ENCODE data around the gene MCEMP1. TPM values are rescaled to one million over a fixed set of nuclear protein-coding genes. Genes with fewer than 3 reads are reported as not detected.

MCEMP1 gene
- total RNA-seq, 1 experiment from 2014 or later = not detected

DNA sequence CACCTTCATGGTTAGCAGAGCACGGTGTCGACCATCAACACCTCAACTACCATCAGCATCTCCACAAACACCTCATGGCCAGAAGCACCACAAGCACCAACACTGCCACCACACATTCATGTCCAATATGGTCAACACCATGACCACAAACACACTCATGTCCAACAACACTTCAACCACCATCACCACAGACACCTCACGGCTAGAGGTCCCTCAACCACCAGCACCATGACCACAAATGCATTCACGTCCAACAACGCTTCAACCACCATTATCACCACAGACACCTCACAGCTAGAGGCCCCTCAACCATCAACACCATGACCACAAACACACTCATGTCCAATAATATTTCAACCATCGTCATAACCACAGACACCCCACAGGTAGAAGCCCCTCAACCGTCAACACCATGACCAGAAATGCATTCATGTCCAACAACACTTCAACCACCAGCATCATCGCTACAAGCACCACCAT is 13.9 kb downstream of the MCEMP1 start:
- Histone ChIP-seq H3K36me3 (replicated peaks; ENCODE audit: control insufficient read depth, insufficient read depth, low read length) (no peaks in the 10 kb centered on the region), H3K4me3 (ENCODE audit: insufficient read depth, low read depth, low read length) (no peak overlapping the region), H3K27me3 (ENCODE audit: control insufficient read depth, insufficient read depth, low read length) (no peaks in the 10 kb centered on the region)
- DNase-seq = no peak

- Histone ChIP-seq H3K4me3 (ENCODE audit: insufficient read depth, low read depth, low read length) (no peak overlapping the region), H3K27me3 (ENCODE audit: control insufficient read depth, insufficient read depth, low read length) (no peaks in the 10 kb centered on the region), H3K36me3 (replicated peaks; ENCODE audit: control insufficient read depth, insufficient read depth, low read length) (no peaks in the 10 kb centered on the region)
- no peak for DNase-seq
Observed at GRCh38 chr19:7691497-7691896, 14.6 kb downstream of the MCEMP1 start.

DNA sequence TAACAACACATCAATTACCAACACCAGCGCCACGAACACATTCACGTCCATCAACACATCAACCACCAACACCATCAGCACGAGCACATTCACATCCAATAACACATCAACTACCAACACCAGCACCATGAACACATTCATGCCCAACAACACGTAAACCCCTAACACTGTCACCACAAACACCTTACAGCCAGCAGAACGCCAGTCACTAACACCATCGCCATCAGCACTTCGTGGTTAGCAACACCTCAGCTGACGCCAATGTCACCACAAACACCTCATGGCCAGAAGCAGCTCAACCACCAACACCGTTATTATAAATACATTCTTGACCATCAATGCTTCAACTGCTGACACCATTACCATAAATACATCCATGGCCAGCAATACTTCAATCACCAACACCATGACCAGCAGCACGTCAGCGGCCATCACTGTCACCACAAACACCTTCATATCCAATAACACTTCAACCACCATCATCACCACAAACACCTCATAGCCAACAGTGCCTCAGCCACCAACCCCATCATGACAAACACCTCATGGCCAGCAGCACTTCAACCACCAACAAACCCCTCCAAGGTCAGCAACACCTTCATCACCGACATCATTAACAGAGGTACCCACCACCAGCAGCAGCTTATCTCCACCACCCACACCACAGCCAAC is 15.7 kb downstream of the MCEMP1 start:
- no peaks in the 10 kb centered on the region; the same call in 1 of the 2 replicates for H3K27me3 ChIP-seq (ENCODE audit: control insufficient read depth, insufficient read depth, low read length)
- H3K4me3 ChIP-seq (ENCODE audit: insufficient read depth, low read depth, low read length) = no peak overlapping the region
- no peak for DNase-seq
- no peaks in the 10 kb centered on the region for H3K36me3 ChIP-seq (replicated peaks; ENCODE audit: control insufficient read depth, insufficient read depth, low read length)

GRCh38 chr19:7694499-7694898 is 17.6 kb downstream of the MCEMP1 start:
- peaks cover 4% of the 10 kb centered on the region; the same call in 1 of the 2 replicates for H3K27me3 ChIP-seq (ENCODE audit: control insufficient read depth, insufficient read depth, low read length)
- DNase-seq = no peak
- no peak overlapping the region for H3K4me3 ChIP-seq (ENCODE audit: insufficient read depth, low read depth, low read length)

DNA sequence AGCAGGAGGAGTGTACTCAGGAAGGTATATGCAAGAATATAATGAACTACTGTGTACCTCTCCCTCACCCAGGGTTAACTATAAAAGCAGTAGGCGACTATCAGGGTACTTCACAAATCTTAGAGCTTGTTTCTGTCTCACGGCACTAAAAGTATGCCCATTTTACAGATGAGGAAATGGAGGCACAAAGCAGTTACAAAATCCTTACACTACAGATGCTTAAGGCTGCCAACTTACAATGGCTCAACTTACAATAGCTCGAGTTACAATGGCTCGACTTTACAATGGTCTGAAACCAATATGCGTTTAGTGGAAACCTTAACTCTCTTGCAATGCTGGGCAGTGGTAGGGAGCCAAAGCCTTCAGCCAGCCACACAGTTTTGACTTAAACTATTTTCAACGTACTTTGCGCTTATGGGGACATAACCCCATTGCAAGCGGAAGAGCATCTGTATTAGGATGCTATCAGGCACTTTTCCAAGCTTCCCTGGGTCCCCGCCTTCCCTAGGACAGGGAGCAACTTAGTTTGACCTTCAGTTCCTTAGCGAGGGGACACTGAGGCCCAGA is 20.9 kb downstream of the MCEMP1 start:
- Histone ChIP-seq H3K36me3 (replicated peaks; ENCODE audit: control insufficient read depth, insufficient read depth, low read length) (no peaks in the 10 kb centered on the region), H3K27me3 (ENCODE audit: control insufficient read depth, insufficient read depth, low read length) (peaks cover 4% of the 10 kb centered on the region), H3K4me3 (ENCODE audit: insufficient read depth, low read depth, low read length) (no peak overlapping the region)
- DNase-seq = no peak

More at GRCh38 chr19:7694499-7694898, 17.6 kb downstream of the MCEMP1 start:
- H3K36me3 ChIP-seq (replicated peaks; ENCODE audit: control insufficient read depth, insufficient read depth, low read length) = no peaks in the 10 kb centered on the region

GRCh38 chr19:7698583-7698982 is 21.7 kb downstream of the MCEMP1 start:
- H3K4me3 ChIP-seq (ENCODE audit: insufficient read depth, low read depth, low read length) = no peak overlapping the region
- H3K27me3 ChIP-seq (ENCODE audit: control insufficient read depth, insufficient read depth, low read length) = peaks cover 4% of the 10 kb centered on the region
- H3K36me3 ChIP-seq (replicated peaks; ENCODE audit: control insufficient read depth, insufficient read depth, low read length) = no peaks in the 10 kb centered on the region
- DNase-seq = no peak

DNA sequence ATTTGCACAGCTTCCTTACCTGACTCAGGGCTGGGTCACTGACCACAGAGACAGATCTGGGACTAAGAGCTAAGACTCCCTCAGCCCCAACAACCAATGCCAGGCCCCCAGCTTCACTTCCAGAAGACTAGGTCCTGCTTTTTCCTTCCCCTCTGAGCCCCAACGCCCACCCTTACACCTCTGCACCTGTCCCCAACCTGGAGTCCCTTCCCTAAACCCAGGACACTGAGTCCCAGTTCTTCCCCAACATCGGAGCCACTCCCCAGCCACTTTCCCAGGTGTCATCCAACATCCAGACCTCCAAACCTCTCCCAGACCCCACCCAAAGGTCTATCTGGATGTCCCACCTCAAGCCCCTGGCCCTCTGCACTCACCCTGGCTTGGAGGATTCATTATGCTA is 22.1 kb downstream of the MCEMP1 start:
- Histone ChIP-seq H3K36me3 (replicated peaks; ENCODE audit: control insufficient read depth, insufficient read depth, low read length) (no peaks in the 10 kb centered on the region), H3K4me3 (ENCODE audit: insufficient read depth, low read depth, low read length) (no peak overlapping the region), H3K27me3 (ENCODE audit: control insufficient read depth, insufficient read depth, low read length) (peaks cover 4% of the 10 kb centered on the region)
- DNase-seq = no peak

DNA sequence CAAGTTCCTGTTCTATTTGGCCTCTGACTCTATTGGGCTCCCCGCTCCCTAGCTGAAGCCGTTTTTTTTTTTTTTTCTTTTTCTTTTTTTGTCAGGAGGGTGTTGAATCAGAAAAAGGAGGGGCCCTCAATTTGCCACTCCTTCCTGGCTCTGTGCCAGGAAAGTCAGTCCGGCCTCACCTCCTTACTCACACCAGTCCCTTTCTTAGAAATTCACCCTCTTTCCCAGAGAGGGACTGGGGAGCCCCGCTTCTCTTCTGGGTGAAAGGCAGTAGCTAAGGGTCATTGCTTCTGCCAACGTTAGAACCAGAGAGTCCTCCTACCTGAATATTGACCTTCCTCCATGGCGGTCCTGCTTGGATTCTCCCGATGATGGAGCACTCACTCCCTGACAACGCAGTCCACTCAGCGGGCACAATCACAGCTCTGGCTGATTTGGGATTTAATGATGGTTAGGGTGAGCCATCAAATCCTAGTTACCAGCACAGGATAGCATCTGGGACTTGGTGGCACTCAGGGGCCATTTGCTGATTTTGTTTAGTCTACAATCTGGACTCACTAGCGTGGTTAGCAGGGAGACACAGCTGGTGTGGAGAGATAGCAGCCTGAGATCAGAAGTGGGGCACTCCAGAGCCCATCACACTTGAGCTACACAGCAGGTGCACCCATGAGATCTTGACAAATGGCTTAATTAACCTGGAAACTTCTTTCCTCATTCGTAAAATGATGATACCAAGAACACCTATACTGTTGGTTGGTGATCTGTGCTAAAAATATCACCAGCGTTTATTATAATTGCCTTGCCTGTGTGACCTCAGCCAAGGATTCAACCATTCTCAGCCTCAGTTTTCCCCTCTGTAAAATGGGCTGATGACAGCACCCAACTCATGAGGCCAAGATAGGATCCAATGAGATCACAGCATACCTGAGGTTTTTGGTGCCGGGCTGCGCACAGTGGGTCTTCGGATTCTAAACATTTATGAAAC is 22.8 kb downstream of the MCEMP1 start:
- DNase-seq = peak; percentile 32

DNA sequence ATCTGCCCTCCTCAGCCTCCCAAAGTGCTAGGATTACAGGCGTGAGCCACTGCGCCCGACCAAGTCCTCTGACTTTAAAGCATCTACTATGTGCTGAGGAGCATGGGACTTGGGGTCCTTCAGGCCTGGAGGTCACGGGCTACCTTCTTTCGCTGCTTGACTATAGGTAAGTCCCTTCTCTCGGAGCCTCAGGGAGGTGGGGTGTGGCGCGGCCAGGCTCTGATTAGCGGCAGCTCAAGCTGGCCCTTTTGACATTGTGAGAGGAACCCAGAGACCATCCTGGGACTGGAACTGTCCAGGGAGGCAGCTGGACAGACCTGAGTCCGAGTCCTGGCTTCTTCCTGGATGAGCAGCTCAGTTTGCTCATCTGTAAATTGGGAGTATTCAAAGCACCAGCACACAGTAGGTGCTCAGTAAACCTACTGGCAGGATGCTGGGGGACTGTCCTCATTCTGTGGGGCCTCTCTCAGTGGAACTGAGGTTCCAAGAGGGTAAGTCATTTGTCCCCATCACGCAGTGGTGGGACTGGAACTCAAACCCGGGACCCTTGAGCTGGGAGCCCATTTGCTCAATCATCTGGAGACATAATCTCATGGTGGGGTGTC is 24.3 kb downstream of the MCEMP1 start:
- Histone ChIP-seq H3K36me3 (replicated peaks; ENCODE audit: control insufficient read depth, insufficient read depth, low read length) (no peaks in the 10 kb centered on the region), H3K27me3 (ENCODE audit: control insufficient read depth, insufficient read depth, low read length) (peaks cover 4% of the 10 kb centered on the region), H3K4me3 (ENCODE audit: insufficient read depth, low read depth, low read length) (no peak overlapping the region)
- DNase-seq = peak; percentile 7

More for the DNA sequence above, 22.8 kb downstream of the MCEMP1 start:
- Histone ChIP-seq H3K36me3 (replicated peaks; ENCODE audit: control insufficient read depth, insufficient read depth, low read length) (no peaks in the 10 kb centered on the region), H3K27me3 (ENCODE audit: control insufficient read depth, insufficient read depth, low read length) (peaks cover 4% of the 10 kb centered on the region), H3K4me3 (ENCODE audit: insufficient read depth, low read depth, low read length) (no peak overlapping the region)

DNA sequence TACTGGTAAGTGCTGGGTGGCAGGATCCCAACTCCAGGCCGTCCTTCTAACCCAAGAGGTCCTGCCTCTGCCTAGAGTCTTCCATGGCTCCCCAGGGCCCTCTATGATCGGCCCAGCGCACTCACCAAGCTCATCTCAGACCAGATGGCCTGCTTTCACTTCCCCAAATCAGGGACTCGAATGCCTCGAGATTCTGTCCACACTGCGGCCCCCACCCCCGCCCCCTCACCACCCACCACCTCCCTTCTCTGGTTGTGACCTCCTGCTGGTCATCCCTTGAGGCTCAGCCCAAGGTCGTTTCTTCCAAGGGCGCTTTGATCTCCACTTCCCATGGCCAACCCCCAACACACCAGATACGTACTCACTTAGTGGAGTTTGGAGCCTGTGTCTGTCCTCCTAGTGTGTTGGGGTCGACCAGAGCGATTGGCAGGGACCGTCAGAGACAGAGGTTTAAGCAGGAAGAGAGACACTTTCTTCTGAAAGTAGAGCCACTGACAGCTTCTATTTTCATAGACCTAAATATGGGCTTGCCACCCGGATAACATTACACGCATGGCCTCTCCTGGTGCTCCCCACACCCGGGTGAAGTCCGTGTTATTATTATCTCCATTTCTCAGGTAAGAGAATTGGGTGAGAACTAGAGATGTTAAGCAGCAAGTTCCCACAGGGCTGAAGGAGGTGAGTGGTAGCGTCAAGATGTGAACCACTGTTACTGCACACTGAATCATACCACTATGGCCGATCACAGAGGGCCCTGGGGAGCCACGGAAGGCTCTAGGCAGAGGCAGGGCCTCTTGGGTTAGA is 25.0 kb downstream of the MCEMP1 start, which contains the start of gene FCER2:
Gene FCER2, minus strand, starts transcription at position 478 of the 804 bp plus-strand sequence. CDS start 2,371 bp downstream, outside the sequence.
- H3K4me3 ChIP-seq (ENCODE audit: insufficient read depth, low read depth, low read length) = no peak within 1 kb of the TSS
- H3K27me3 ChIP-seq (ENCODE audit: control insufficient read depth, insufficient read depth, low read length) = peaks cover 4% of the 10 kb centered on the region
- no peaks in the 10 kb centered on the region for H3K36me3 ChIP-seq (replicated peaks; ENCODE audit: control insufficient read depth, insufficient read depth, low read length)
- peak; percentile 18 for DNase-seq

DNA sequence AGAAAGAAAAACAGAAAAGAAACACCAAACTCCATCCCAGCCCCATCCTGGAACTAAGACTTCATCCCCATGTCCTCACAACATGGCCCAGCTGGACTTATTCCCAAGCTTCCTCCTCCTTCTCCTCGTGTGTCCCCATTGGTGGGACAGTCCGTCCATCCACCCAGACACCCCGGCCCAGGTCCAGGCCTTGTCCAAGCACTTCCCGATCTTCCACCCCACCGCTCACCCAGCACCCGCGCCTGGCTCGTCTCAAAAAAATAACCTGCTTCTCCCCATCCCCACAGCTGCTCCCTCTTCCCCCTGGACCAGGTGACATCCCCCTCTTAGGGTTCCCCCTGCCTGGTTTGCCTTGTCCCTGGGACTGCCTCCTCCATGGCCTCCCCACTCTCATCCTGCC is 26.4 kb downstream of the MCEMP1 start:
- Histone ChIP-seq H3K4me3 (ENCODE audit: insufficient read depth, low read depth, low read length) (no peak overlapping the region), H3K27me3 (ENCODE audit: control insufficient read depth, insufficient read depth, low read length) (peaks cover 2% of the 10 kb centered on the region), H3K36me3 (replicated peaks; ENCODE audit: control insufficient read depth, insufficient read depth, low read length) (no peaks in the 10 kb centered on the region)
- peak; percentile 57 for DNase-seq

DNA sequence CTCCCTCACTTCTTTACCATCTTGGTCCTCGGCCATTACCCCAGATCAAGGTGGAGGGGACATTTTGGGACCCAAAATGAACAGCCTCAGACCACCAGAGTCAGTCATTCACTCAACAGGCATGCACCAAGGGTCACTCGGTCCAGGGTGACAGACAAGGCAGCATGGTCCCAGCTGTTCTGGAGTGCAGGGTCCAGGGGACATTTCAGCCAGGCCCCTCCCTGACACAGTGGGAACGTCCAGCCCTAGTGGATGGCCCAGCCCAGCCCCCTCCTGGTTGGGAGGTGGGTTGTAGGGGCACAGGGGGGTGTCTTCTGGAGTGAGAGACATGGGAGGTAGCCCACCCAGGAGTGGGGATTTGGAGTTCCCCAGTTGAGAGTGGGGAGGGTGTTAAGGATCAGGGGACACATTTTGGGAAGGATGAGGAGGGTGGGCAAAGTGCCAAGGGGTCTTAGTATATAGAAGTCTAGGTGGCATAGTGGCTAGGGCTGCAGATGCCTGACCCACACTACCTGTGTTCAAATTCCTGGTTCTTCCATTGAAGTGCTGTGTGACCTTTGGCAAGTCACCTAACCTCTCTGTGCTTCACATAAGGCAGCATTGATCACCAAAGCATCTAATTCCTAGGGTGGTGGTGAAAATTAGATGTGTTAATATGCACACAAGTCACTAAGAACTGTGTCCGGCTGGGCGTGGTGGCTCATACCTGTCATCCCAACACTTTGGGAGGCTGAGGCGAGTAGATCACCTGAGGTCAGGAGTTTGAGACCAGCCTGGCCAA is 27.6 kb downstream of the MCEMP1 start:
- Histone ChIP-seq H3K4me3 (ENCODE audit: insufficient read depth, low read depth, low read length) (no peak overlapping the region), H3K27me3 (ENCODE audit: control insufficient read depth, insufficient read depth, low read length) (no peaks in the 10 kb centered on the region; the same call in 1 of the 2 replicates), H3K36me3 (replicated peaks; ENCODE audit: control insufficient read depth, insufficient read depth, low read length) (no peaks in the 10 kb centered on the region)
- peak; percentile 17 for DNase-seq

All from H7 (cell line).